Tibial nerve (tissue), 4 donors: ENCODE data around the gene B3GNT9. TPM values are rescaled to one million over a fixed set of nuclear protein-coding genes. Genes with fewer than 3 reads are reported as not detected.

Source experiments
- DNase-seq, 2 donors: peaks; one replicate each; pipeline ENCODE4 v3.0.0-alpha.2; 2019; ENCODE audit warnings: low spot score in 2 of 2
- H3K27ac ChIP-seq, 4 donors: fragments of 200-600 bp; sonication (generic) in 3 of 4; one replicate each; pipeline ENCODE4 v1.5.1; 2017 to 2019; ENCODE audit warnings: mild to moderate bottlenecking in 1 of 4
- H3K27me3 ChIP-seq, 2 donors: fragments of 200-600 bp; sonication (generic) in 1 of 2; one replicate each; pipeline versions ENCODE4 v1.5.1 to v1.6.0; 2017 to 2019
- H3K36me3 ChIP-seq, 3 donors: fragments of 200-600 bp; sonication (generic); one replicate each; pipeline ENCODE4 v1.5.1; 2018 to 2019
- H3K4me1 ChIP-seq, 4 donors: fragments of 200-600 bp; sonication (generic) in 3 of 4; one replicate each; pipeline ENCODE4 v1.5.1; 2017 to 2019
- H3K4me3 ChIP-seq, 4 donors: fragments of 200-600 bp; sonication (generic) in 3 of 4; one replicate each; pipeline ENCODE4 v1.5.1; 2017 to 2019; ENCODE audit warnings: mild to moderate bottlenecking in 1 of 4, moderate library complexity in 1 of 4
- H3K9me3 ChIP-seq, 4 donors: fragments of 200-600 bp; sonication (generic) in 3 of 4; one replicate each; pipeline ENCODE4 v1.5.1; 2017 to 2019
- CTCF ChIP-seq, 5 experiments: fragments of 200-600 bp in 3 of 5; fragments of 450-650 bp in 2 of 5; sonication (generic) in 3 of 5; IDR thresholded peaks; one replicate each; pipeline ENCODE4 v1.5.1; 2016 to 2019; ENCODE audit warnings: antibody characterized with exemption in 5 of 5, mild to moderate bottlenecking in 3 of 5, moderate library complexity in 2 of 5
- EP300 ChIP-seq, 2 donors: sonication (generic); formaldehyde crosslinking; IDR thresholded peaks; one replicate each; pipeline ENCODE4 v1.6.1; 2017; ENCODE audit warnings: antibody characterized with exemption in 2 of 2, mild to moderate bottlenecking in 1 of 2
- POLR2A ChIP-seq, 2 donors: fragments of 450-650 bp; IDR thresholded peaks; one replicate each; pipeline ENCODE4 v1.6.1; 2017; ENCODE audit warnings: antibody characterized with exemption in 2 of 2, mild to moderate bottlenecking in 2 of 2, moderate library complexity in 2 of 2
- WGBS, 2 donors: methylation state at CpG; one replicate each; pipeline ENCODE4 v1.1.5; 2018; 5-methylcytosine and 5-hydroxymethylcytosine counted together
- total RNA-seq, 4 donors: library from RNA; depleted of rRNA; stranded (reverse); fragments of >200 nt; gene quantifications; one replicate each; pipeline ENCODE4 v1.1.0, GENCODE V29; 2016

Gene B3GNT9
- total RNA-seq, 4 donors from 2014 or later: 9.3 to 23.1 (median 18.4) TPM

GRCh38 chr16:67100569-67101310 is 50.1 kb downstream of the B3GNT9 start:
- peaks cover 0 to 6% (median 0%) of the 10 kb centered on the region in 3 donors for H3K36me3 ChIP-seq
- no peaks in the 10 kb centered on the region for H3K27me3 ChIP-seq
- no peaks in the 10 kb centered on the region for H3K9me3 ChIP-seq
- WGBS, 2 donors: 89 to 97% methylated on average over 1 of the region's 1 CpG
- peaks cover 0 to 23% (median 0%) of the 10 kb centered on the region in 4 donors for H3K4me1 ChIP-seq
- no peak overlapping the region for H3K27ac ChIP-seq
- no peak for DNase-seq
- no peak overlapping the region for H3K4me3 ChIP-seq
- TF ChIP-seq CTCF (IDR thresholded peaks at IDR 0.05): peak in 1 of 5 experiments; percentile 38
- TF ChIP-seq POLR2A (IDR thresholded peaks at IDR 0.05): no peak
- TF ChIP-seq EP300 (IDR thresholded peaks at IDR 0.05): no peak

GRCh38 chr16:67098599-67098998 is 52.2 kb downstream of the B3GNT9 start:
- peaks cover 0 to 6% (median 0%) of the 10 kb centered on the region in 3 donors for H3K36me3 ChIP-seq
- no peak overlapping the region for H3K27ac ChIP-seq
- peaks cover 0 to 3% (median 0%) of the 10 kb centered on the region in 4 donors for H3K4me1 ChIP-seq
- H3K9me3 ChIP-seq: no peaks in the 10 kb centered on the region
- no peaks in the 10 kb centered on the region for H3K27me3 ChIP-seq
- TF ChIP-seq CTCF (IDR thresholded peaks at IDR 0.05) (no peak), POLR2A (IDR thresholded peaks at IDR 0.05) (no peak), EP300 (IDR thresholded peaks at IDR 0.05) (no peak)
- DNase-seq: no peak
- H3K4me3 ChIP-seq: no peak overlapping the region
- WGBS, 2 donors: 88 to 96% methylated on average over 2 of the region's 2 CpGs

Other genes with a start within 250 kb of the B3GNT9 start
- gene CDH16, start 232.1 kb downstream of the B3GNT9 start, total RNA-seq: 1 to 10 TPM in 2 of 4 donors, under 1 TPM in 2; 0.30 to 2.5 (median 1.4) TPM
- 100 to 1,000 TPM in 3 of 4 donors, 10 to 100 TPM in 1; 23.7 to 132 (median 109) TPM for gene RRAD, start 225.5 kb downstream of the B3GNT9 start, total RNA-seq
- gene CIAO2B, start 216.6 kb downstream of the B3GNT9 start, total RNA-seq: 100 to 1,000 TPM in 2 of 4 donors, 10 to 100 TPM in 2; 57.1 to 111 (median 89.9) TPM
- 10 to 100 TPM; 29.2 to 45.0 (median 34.4) TPM for gene CES2, start 215.5 kb downstream of the B3GNT9 start, total RNA-seq
- 1 to 10 TPM in 2 of 4 donors, under 1 TPM in 2; 0.21 to 9.2 (median 0.81) TPM for gene CES3, start 189.7 kb downstream of the B3GNT9 start, total RNA-seq
- 10 to 100 TPM; 18.6 to 24.7 (median 21.2) TPM for gene CES4A, start 162.4 kb downstream of the B3GNT9 start, total RNA-seq
- gene CBFB, start 121.8 kb downstream of the B3GNT9 start, total RNA-seq: 10 to 100 TPM; 46.7 to 70.5 (median 59.9) TPM
- 10 to 100 TPM; 22.2 to 34.5 (median 28.1) TPM for gene PHAF1, start 41.1 kb downstream of the B3GNT9 start, total RNA-seq
- 10 to 100 TPM; 26.0 to 46.5 (median 36.2) TPM for gene TRADD, start 8.9 kb upstream of the B3GNT9 start, total RNA-seq
- gene FBXL8, start 9.0 kb upstream of the B3GNT9 start, total RNA-seq: 10 to 100 TPM; 17.7 to 58.5 (median 40.0) TPM
- 100 to 1,000 TPM; 103 to 167 (median 153) TPM for gene HSF4, start 13.7 kb upstream of the B3GNT9 start, total RNA-seq
- 10 to 100 TPM; 55.5 to 95.4 (median 76.6) TPM for gene NOL3, start 19.5 kb upstream of the B3GNT9 start, total RNA-seq
- 10 to 100 TPM; 13.6 to 42.9 (median 18.9) TPM for gene MATCAP1, start 33.0 kb upstream of the B3GNT9 start, total RNA-seq
- 1 to 10 TPM in 3 of 4 donors, under 1 TPM in 1; 0.66 to 3.9 (median 2.6) TPM for gene EXOC3L1, start 39.1 kb upstream of the B3GNT9 start, total RNA-seq
- 100 to 1,000 TPM in 2 of 4 donors, 10 to 100 TPM in 2; 60.1 to 119 (median 99.8) TPM for gene E2F4, start 41.2 kb upstream of the B3GNT9 start, total RNA-seq
- 10 to 100 TPM in 1 of 4 donors, 1 to 10 TPM in 3; 2.4 to 14.4 (median 4.4) TPM for gene ELMO3, start 48.1 kb upstream of the B3GNT9 start, total RNA-seq
- gene TMEM208, start 76.1 kb upstream of the B3GNT9 start, total RNA-seq: 10 to 100 TPM; 28.0 to 47.6 (median 41.2) TPM
- gene FHOD1, start 96.5 kb upstream of the B3GNT9 start, total RNA-seq: 10 to 100 TPM; 17.3 to 45.3 (median 25.5) TPM
- gene SLC9A5, start 98.0 kb upstream of the B3GNT9 start, total RNA-seq: 1 to 10 TPM in 3 of 4 donors, under 1 TPM in 1; 0.59 to 2.0 (median 1.5) TPM
- gene PLEKHG4, start 128.5 kb upstream of the B3GNT9 start, total RNA-seq: 10 to 100 TPM; 25.6 to 42.4 (median 34.6) TPM
- 1 to 10 TPM in 1 of 4 donors, under 1 TPM in 3; under 0.01 to 2.3 (median 0.25) TPM for gene KCTD19, start 175.7 kb upstream of the B3GNT9 start, total RNA-seq
- 1 to 10 TPM in 2 of 4 donors, under 1 TPM in 1, not detected in 1; 0.30 to 4.6 (median 2.1) TPM for gene LRRC36, start 175.8 kb upstream of the B3GNT9 start, total RNA-seq
- 10 to 100 TPM in 2 of 4 donors, 1 to 10 TPM in 2; 5.7 to 13.6 (median 9.9) TPM for gene TPPP3, start 242.5 kb upstream of the B3GNT9 start, total RNA-seq